Breast epithelium (tissue), 3 donors: ENCODE data around the gene VCL.
"Not testable (repeated sequence)": the region's sequence is repeated elsewhere in the genome, so short reads cannot be mapped to it uniquely, and the experiment has no call there.

Source experiments
- POLR2A ChIP-seq: fragments of 450-650 bp; IDR thresholded peaks from one replicate; pipeline ENCODE4 v1.6.1; 2016; ENCODE audit warnings: antibody characterized with exemption, mild to moderate bottlenecking, moderate library complexity
- POLR2AphosphoS5 ChIP-seq, 3 donors: sonication (generic); formaldehyde crosslinking; IDR thresholded peaks; one replicate each; pipeline ENCODE4 v1.6.1; 2017; ENCODE audit warnings: antibody characterized with exemption in 3 of 3
- TF ChIP-seq, protein P1 (sequence below), 3 donors: fragments of 450-650 bp; IDR thresholded peaks; one replicate each; pipeline ENCODE4 v1.5.1; 2016 to 2017; ENCODE audit warnings: antibody characterized with exemption in 3 of 3, mild to moderate bottlenecking in 3 of 3, moderate library complexity in 3 of 3

- not testable (repeated sequence) for TF ChIP-seq POLR2A; POLR2AphosphoS5 (IDR thresholded peaks at IDR 0.05)
- TF ChIP-seq, protein P1, sequence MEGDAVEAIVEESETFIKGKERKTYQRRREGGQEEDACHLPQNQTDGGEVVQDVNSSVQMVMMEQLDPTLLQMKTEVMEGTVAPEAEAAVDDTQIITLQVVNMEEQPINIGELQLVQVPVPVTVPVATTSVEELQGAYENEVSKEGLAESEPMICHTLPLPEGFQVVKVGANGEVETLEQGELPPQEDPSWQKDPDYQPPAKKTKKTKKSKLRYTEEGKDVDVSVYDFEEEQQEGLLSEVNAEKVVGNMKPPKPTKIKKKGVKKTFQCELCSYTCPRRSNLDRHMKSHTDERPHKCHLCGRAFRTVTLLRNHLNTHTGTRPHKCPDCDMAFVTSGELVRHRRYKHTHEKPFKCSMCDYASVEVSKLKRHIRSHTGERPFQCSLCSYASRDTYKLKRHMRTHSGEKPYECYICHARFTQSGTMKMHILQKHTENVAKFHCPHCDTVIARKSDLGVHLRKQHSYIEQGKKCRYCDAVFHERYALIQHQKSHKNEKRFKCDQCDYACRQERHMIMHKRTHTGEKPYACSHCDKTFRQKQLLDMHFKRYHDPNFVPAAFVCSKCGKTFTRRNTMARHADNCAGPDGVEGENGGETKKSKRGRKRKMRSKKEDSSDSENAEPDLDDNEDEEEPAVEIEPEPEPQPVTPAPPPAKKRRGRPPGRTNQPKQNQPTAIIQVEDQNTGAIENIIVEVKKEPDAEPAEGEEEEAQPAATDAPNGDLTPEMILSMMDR (IDR thresholded peaks at IDR 0.05) = not testable (repeated sequence)
Measured at GRCh38 chr10:73965267-73965889, 32.5 kb upstream of the VCL start.
